AG10803 (cell line): Measurements from ENCODE around the gene SERPINE3.

Experiments used
- DNase-seq: peaks from one replicate; pipeline ENCODE4 v3.0.0; 2010; ENCODE audit warnings: low read depth
- H3K4me3 ChIP-seq: 2 replicates; pipeline ENCODE4 v1.5.1; 2011; ENCODE audit warnings: mild to moderate bottlenecking, low read length, control low read depth
- TF ChIP-seq, protein P1 (sequence below): conservative IDR thresholded peaks from 2 replicates; pipeline ENCODE4 v1.5.1; 2011; ENCODE audit warnings: mild to moderate bottlenecking, low read length, control low read depth, inconsistent platforms

The SERPINE3 gene

GRCh38 chr13:51339354-51339753 lies at the start of gene SERPINE3:
Gene SERPINE3, plus strand, starts transcription at chr13:51339691. Its CDS starts 1,401 bp downstream, at chr13:51341092.
- H3K4me3 ChIP-seq, result no peak within 1 kb of the TSS
- DNase-seq, result no peak
- TF ChIP-seq, protein P1, sequence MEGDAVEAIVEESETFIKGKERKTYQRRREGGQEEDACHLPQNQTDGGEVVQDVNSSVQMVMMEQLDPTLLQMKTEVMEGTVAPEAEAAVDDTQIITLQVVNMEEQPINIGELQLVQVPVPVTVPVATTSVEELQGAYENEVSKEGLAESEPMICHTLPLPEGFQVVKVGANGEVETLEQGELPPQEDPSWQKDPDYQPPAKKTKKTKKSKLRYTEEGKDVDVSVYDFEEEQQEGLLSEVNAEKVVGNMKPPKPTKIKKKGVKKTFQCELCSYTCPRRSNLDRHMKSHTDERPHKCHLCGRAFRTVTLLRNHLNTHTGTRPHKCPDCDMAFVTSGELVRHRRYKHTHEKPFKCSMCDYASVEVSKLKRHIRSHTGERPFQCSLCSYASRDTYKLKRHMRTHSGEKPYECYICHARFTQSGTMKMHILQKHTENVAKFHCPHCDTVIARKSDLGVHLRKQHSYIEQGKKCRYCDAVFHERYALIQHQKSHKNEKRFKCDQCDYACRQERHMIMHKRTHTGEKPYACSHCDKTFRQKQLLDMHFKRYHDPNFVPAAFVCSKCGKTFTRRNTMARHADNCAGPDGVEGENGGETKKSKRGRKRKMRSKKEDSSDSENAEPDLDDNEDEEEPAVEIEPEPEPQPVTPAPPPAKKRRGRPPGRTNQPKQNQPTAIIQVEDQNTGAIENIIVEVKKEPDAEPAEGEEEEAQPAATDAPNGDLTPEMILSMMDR, result no peak

DNA sequence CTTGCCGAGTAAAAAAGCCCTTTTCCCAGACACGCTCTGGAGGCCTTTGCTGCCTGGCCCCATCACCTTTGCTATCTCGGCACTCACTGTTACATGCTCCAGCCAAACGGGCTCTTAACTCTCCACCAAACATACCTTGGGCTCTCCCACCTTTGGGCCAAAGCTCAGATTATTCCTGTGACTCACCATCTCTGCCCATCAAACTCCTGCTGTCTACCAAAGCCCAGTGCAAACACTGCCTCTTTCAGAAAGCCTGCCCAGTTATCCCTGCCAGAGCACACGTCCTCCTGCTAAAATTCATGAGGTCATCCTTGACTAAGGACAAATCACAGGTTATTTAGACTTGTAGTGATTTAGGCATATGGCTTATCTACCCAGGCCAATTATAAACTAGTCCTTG lies 48.1 kb upstream of the SERPINE3 start:
- H3K4me3 ChIP-seq, result no peak overlapping the region
- DNase-seq, result peak; percentile 9
- TF ChIP-seq, protein P1, result no peak

- no peak overlapping the region for H3K4me3 ChIP-seq
- peak; percentile 45 for DNase-seq
- TF ChIP-seq, protein P1, result no peak
Observed at GRCh38 chr13:51292000-51292565, 47.4 kb upstream of the SERPINE3 start.

DNA sequence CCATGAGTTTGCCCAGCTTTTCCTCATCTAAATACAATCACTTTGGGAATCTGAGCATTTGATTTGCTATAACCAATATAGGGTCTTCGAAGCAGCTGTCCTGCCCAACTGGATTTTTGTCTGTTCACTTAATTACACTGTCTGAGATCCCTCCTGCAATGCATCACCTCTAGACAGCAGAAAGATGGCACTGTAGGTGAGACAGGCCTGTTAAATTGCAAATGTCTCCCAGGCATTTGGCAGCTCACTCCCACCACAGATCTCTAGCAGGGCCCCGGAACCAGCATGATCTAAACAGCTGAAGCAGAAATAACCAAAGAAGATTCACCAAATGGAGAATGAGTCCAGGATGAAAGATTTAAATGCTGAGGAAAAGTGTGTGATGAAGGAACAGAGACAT lies 41.9 kb upstream of the SERPINE3 start:
- H3K4me3 ChIP-seq, result no peak overlapping the region
- TF ChIP-seq, protein P1, result no peak
- no peak for DNase-seq

GRCh38 chr13:51298812-51299211 lies 40.7 kb upstream of the SERPINE3 start:
- TF ChIP-seq, protein P1, result no peak
- no peak for DNase-seq
- no peak overlapping the region for H3K4me3 ChIP-seq

DNA sequence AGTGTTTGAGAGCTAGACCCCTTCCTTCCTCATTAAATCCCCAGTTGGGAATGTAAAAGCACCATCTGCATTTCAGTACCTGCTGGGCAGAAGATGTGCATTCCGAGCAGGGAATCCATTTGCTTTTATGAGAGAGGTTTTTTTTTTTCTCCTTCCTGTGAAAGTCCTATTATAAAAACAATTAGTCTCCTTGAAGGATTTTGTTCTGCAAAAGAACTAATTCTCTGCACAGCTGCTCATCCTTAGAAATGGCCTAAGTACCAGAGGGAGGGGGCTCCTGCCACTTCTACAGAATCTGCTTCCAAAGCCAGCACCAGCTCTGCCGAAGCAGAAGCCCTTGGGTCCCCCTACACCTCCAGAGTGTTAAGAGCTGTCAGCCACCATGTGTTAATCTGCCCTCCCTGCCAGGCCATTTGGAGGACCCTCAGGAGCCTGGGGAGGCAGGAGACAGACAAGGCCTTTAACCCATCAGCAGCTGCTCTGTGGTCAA lies 36.4 kb upstream of the SERPINE3 start:
- TF ChIP-seq, protein P1, result no peak
- no peak overlapping the region for H3K4me3 ChIP-seq
- DNase-seq, result no peak

DNA sequence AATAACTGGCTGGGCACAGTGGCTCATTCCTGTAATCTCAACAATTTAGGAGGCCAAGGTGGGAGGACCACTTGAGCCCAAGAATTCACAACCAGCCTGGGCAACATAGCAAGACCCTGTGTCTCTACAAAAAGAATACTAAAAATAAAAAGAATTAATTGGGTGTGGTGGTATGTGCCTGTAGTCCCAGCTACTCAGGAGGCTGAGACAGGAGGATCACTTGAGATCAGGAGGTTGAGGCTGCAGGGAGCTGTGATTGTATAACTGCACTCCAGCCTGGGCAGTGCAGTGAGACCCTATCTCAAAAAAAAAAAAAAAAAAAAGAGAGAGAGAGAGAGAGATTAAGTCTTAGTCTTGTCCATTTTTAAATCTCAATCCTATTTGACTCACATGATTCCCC lies 35.6 kb upstream of the SERPINE3 start:
- no peak for DNase-seq
- TF ChIP-seq, protein P1, result no peak
- no peak overlapping the region for H3K4me3 ChIP-seq
